GM12892 (cell line): ENCODE measurements around the gene FUOM.

Experiments
- POLR2A ChIP-seq: IDR thresholded peaks from 2 replicates; pipeline ENCODE4 v1.6.1; 2011; ENCODE audit warnings: low read depth, low read length, control low read depth
- POLR2AphosphoS5 ChIP-seq: IDR thresholded peaks from 2 replicates; pipeline ENCODE4 v1.6.1; 2011; ENCODE audit warnings: low read depth, low read length, control low read depth

GRCh38 chr10:133328358-133329343 is 29.2 kb downstream of the FUOM start:
- TF ChIP-seq POLR2A = no peak
- TF ChIP-seq POLR2AphosphoS5 = no peak
